Kidney (tissue), 14 donors: Measurements from ENCODE around the gene MEF2A. TPM values are rescaled to one million over a fixed set of nuclear protein-coding genes. Genes with fewer than 3 reads are reported as not detected.

ENCODE experiments used
- DNase-seq, 5 donors: peaks; one replicate each; pipeline ENCODE4 v3.0.0-alpha.2; 2013 to 2020
- FAIRE-seq: peaks from 2 replicates; lab custom pipeline; 2012; peaks lifted over from hg19 to GRCh38; lab: Jason Lieb, UNC
- H3K27ac ChIP-seq, 2 donors: one replicate each; pipeline ENCODE4 v1.7.0; 2013; ENCODE audit warnings: low read depth in 2 of 2, low read length in 2 of 2, inconsistent platforms in 1 of 2
- H3K27me3 ChIP-seq: one replicate; pipeline ENCODE4 v1.7.1; 2013; ENCODE audit warnings: low read length, inconsistent platforms; ENCODE audit not compliant: control insufficient read depth, insufficient read depth
- H3K36me3 ChIP-seq, 3 donors: one replicate each; pipeline versions ENCODE4 v1.7.0 to v1.7.1; 2013; ENCODE audit warnings: low read length in 3 of 3, control low read depth in 1 of 3, inconsistent platforms in 1 of 3; ENCODE audit not compliant: insufficient read depth in 3 of 3, control insufficient read depth in 2 of 3
- H3K4me1 ChIP-seq, 3 donors: one replicate each; pipeline versions ENCODE4 v1.7.0 to v1.7.1; 2013; ENCODE audit warnings: low read length in 3 of 3, inconsistent platforms in 1 of 3, low read depth in 1 of 3; ENCODE audit not compliant: control insufficient read depth in 2 of 3, insufficient read depth in 2 of 3
- H3K4me3 ChIP-seq, 3 donors: one replicate each; pipeline versions ENCODE4 v1.7.0 to v1.8.1; 2013; ENCODE audit warnings: low read length in 3 of 3, control low read depth in 1 of 3, inconsistent platforms in 1 of 3
- H3K9ac ChIP-seq, 3 donors: one replicate each; pipeline versions ENCODE4 v1.7.0 to v1.7.1; 2013; ENCODE audit warnings: low read length in 3 of 3, control low read depth in 1 of 3, inconsistent platforms in 1 of 3
- H3K9me3 ChIP-seq, 3 donors: one replicate each; pipeline versions ENCODE4 v1.7.0 to v1.7.1; 2013; ENCODE audit warnings: low read length in 3 of 3, control low read depth in 1 of 3, inconsistent platforms in 1 of 3; ENCODE audit not compliant: control insufficient read depth in 2 of 3, insufficient read depth in 1 of 3
- CTCF ChIP-seq: IDR thresholded peaks from 3 replicates; pipeline ENCODE4 v1.5.1; 2012; ENCODE audit warnings: mild to moderate bottlenecking, moderate library complexity, borderline replicate concordance; ENCODE audit not compliant: insufficient read depth; ENCODE audit errors: extremely low read depth
- intact Hi-C: fragments of 100-400 bp; cut with DNase I; formaldehyde crosslinking; loops from one replicate; pipeline ENCODE4 v1.11.1; 2022
- polyA plus RNA-seq: library from polyadenylated mRNA; stranded (reverse); fragments of 350-450 nt; fragmentation: Illumina TruSeq; extraction: RNeasy Lipid Tissue Mini Kit (QIAGEN cat#74804); gene quantifications from one replicate; pipeline ENCODE4 v1.2.3, GENCODE V29; 2014; ENCODE audit warnings: low read depth, low replicate concordance; ENCODE audit not compliant: insufficient read depth
- total RNA-seq: library from RNA; stranded (reverse); fragmentation: NEBNext Ultra II Directional; extraction: Animal tissue kit (Norgen Biotek cat#: 25700); gene quantifications from one replicate; pipeline ENCODE4 v1.2.1, GENCODE V29; 2021
- donor health status: control.
- donor health status: control.
- donor health status: control.
- donor health status: control.
- donor health status: control.
- donor health status: DM: yes; HTN: yes; CAD: no.
- donor health status: Normal renal cell carcinoma (clear cell type).

MEF2A gene
- total and polyA plus RNA-seq, 2 donors from 2014 or later = 20.8 to 82.2 TPM

GRCh38 chr15:99616129-99616528 lies 50.3 kb downstream of the MEF2A start:
- Histone ChIP-seq H3K27me3 (no peaks in the 10 kb centered on the region), H3K4me1 (peaks cover 0 to 10% (median 6%) of the 10 kb centered on the region in 3 donors), H3K9me3 (no peaks in the 10 kb centered on the region), H3K27ac (no peak overlapping the region), H3K4me3 (no peak overlapping the region), H3K9ac (no peak overlapping the region), H3K36me3 (no peaks in the 10 kb centered on the region)
- peak; percentile 6 for FAIRE-seq
- DNase-seq = no peak
- no peak for TF ChIP-seq CTCF
- intact Hi-C loops = no loop called here

GRCh38 chr15:99616773-99617342 lies 51.1 kb downstream of the MEF2A start:
- H3K27ac ChIP-seq = no peak overlapping the region

GRCh38 chr15:99618941-99619411 lies 53.2 kb downstream of the MEF2A start:
- FAIRE-seq = no peak
- Histone ChIP-seq H3K4me3 (no peak overlapping the region), H3K9ac (no peak overlapping the region), H3K4me1 (peaks cover 0 to 8% (median 6%) of the 10 kb centered on the region in 3 donors), H3K27ac (no peak overlapping the region), H3K36me3 (no peaks in the 10 kb centered on the region), H3K27me3 (no peaks in the 10 kb centered on the region), H3K9me3 (no peaks in the 10 kb centered on the region)
- intact Hi-C loops = no loop called here
- TF ChIP-seq CTCF = no peak
- DNase-seq = peak in 1 of 5 donors; percentile 12

More at GRCh38 chr15:99616773-99617342, 51.1 kb downstream of the MEF2A start:
- no peak for TF ChIP-seq CTCF
- Histone ChIP-seq H3K36me3 (no peaks in the 10 kb centered on the region), H3K9ac (no peak overlapping the region), H3K4me3 (no peak overlapping the region), H3K27me3 (no peaks in the 10 kb centered on the region), H3K9me3 (no peaks in the 10 kb centered on the region), H3K4me1 (peaks cover 0 to 10% (median 6%) of the 10 kb centered on the region in 3 donors)
- intact Hi-C loops = no loop called here
- FAIRE-seq (no peak), DNase-seq (no peak)

- no peak overlapping the region for H3K4me3 ChIP-seq
- no peak overlapping the region for H3K27ac ChIP-seq
- no peaks in the 10 kb centered on the region for H3K9me3 ChIP-seq
- intact Hi-C loops = no loop called here
- H3K27me3 ChIP-seq = no peaks in the 10 kb centered on the region
- TF ChIP-seq CTCF = no peak
- H3K9ac ChIP-seq = no peak overlapping the region
- H3K4me1 ChIP-seq = peaks cover 0 to 4% (median 0%) of the 10 kb centered on the region in 3 donors
- peak in 1 of 5 donors; percentile 5 for DNase-seq
- no peak for FAIRE-seq
- no peaks in the 10 kb centered on the region for H3K36me3 ChIP-seq
These were observed 53.9 kb downstream of the MEF2A start for GRCh38 chr15:99619712-99620111.
